H9 (cell line): ENCODE results near the gene GAREM1. TPM values are rescaled to one million over a fixed set of nuclear protein-coding genes. Genes with fewer than 3 reads are reported as not detected.

ENCODE experiments used
- DNase-seq: peaks from one replicate; pipeline ENCODE4 v3.0.0-alpha.2; 2017
- H2AFZ ChIP-seq: one replicate; pipeline ENCODE4 v1.6.1; 2013; ENCODE audit warnings: mild to moderate bottlenecking, low read length, control low read depth, moderate library complexity
- H2AK5ac ChIP-seq: 2 replicates; pipeline ENCODE4 v1.6.1; 2013; ENCODE audit warnings: low read length, control low read depth, mixed read lengths; ENCODE audit not compliant: insufficient read length
- H2BK120ac ChIP-seq: one replicate; pipeline ENCODE4 v1.6.1; 2013; ENCODE audit warnings: low read depth, mild to moderate bottlenecking, low read length, control low read depth, inconsistent platforms; ENCODE audit not compliant: poor library complexity, severe bottlenecking
- H2BK12ac ChIP-seq: 2 replicates; pipeline ENCODE4 v1.6.1; 2013; ENCODE audit warnings: low read length, control low read depth, mixed read lengths, low read depth; ENCODE audit not compliant: insufficient read length
- H2BK15ac ChIP-seq: 2 replicates; pipeline ENCODE4 v1.6.1; 2013; ENCODE audit warnings: low read depth, low read length, control low read depth
- H2BK20ac ChIP-seq: one replicate; pipeline ENCODE4 v1.6.1; 2013; ENCODE audit warnings: low read depth, mild to moderate bottlenecking, low read length, control low read depth, inconsistent platforms; ENCODE audit not compliant: poor library complexity, severe bottlenecking
- H2BK5ac ChIP-seq: 2 replicates; pipeline ENCODE4 v1.6.1; 2013; ENCODE audit warnings: low read length, control low read depth, mixed read lengths; ENCODE audit not compliant: insufficient read length
- H3K14ac ChIP-seq: 2 replicates; pipeline ENCODE4 v1.6.1; 2013; ENCODE audit warnings: low read length, control low read depth; ENCODE audit not compliant: insufficient read depth
- H3K18ac ChIP-seq: 2 replicates; pipeline ENCODE4 v1.6.1; 2013; ENCODE audit warnings: low read depth, mild to moderate bottlenecking, mixed read lengths, low read length, control low read depth; ENCODE audit not compliant: insufficient read length
- H3K23ac ChIP-seq: 2 replicates; pipeline ENCODE4 v1.6.1; 2013; ENCODE audit warnings: low read length, control low read depth, mixed read lengths, low read depth; ENCODE audit not compliant: insufficient read length
- H3K23me2 ChIP-seq: 2 replicates; pipeline ENCODE4 v1.6.1; 2013; ENCODE audit warnings: low read depth, mild to moderate bottlenecking, mixed read lengths, low read length, control low read depth; ENCODE audit not compliant: insufficient read length, poor library complexity, severe bottlenecking
- H3K27ac ChIP-seq: 2 replicates; pipeline ENCODE4 v1.5.1; 2013; ENCODE audit warnings: low read length, control low read depth, mixed read lengths, low read depth; ENCODE audit not compliant: insufficient read length
- H3K27me3 ChIP-seq: 2 replicates; pipeline ENCODE4 v1.6.1; 2013; ENCODE audit warnings: low read length, control low read depth, inconsistent platforms; ENCODE audit not compliant: insufficient read depth
- H3K4ac ChIP-seq: 2 replicates; pipeline ENCODE4 v1.6.1; 2013; ENCODE audit warnings: low read depth, mild to moderate bottlenecking, control low read depth, inconsistent platforms, low read length, moderate library complexity
- H3K4me1 ChIP-seq: 2 replicates; pipeline ENCODE4 v1.6.1; 2013; ENCODE audit warnings: low read length, control low read depth, inconsistent platforms; ENCODE audit not compliant: insufficient read depth
- H3K4me2 ChIP-seq: 2 replicates; pipeline ENCODE4 v1.6.1; 2013; ENCODE audit warnings: low read length, control low read depth, mixed read lengths; ENCODE audit not compliant: insufficient read length, insufficient read depth
- H3K56ac ChIP-seq: 2 replicates; pipeline ENCODE4 v1.6.1; 2013; ENCODE audit warnings: low read depth, mild to moderate bottlenecking, mixed read lengths, low read length, control low read depth; ENCODE audit not compliant: insufficient read length
- H3K79me1 ChIP-seq: 2 replicates; pipeline ENCODE4 v1.6.1; 2013; ENCODE audit warnings: low read depth, mild to moderate bottlenecking, moderate library complexity, low read length, control low read depth, inconsistent platforms; ENCODE audit not compliant: insufficient read depth, poor library complexity, severe bottlenecking
- H3K79me2 ChIP-seq: 2 replicates; pipeline ENCODE4 v1.6.1; 2013; ENCODE audit warnings: low read length, control low read depth, inconsistent platforms; ENCODE audit not compliant: insufficient read depth
- H3K9ac ChIP-seq: 2 replicates; pipeline ENCODE4 v1.6.1; 2013; ENCODE audit warnings: low read length, control low read depth, mixed read lengths; ENCODE audit not compliant: insufficient read length; ENCODE audit errors: extremely low read depth
- H3K9me3 ChIP-seq: one replicate; pipeline ENCODE4 v1.6.1; 2013; ENCODE audit warnings: low read depth, low read length, inconsistent platforms; ENCODE audit not compliant: control insufficient read depth
- H3T11ph ChIP-seq: one replicate; pipeline ENCODE4 v1.6.1; 2013; ENCODE audit warnings: mild to moderate bottlenecking, low read length, control low read depth, inconsistent platforms
- H4K20me1 ChIP-seq: one replicate; pipeline ENCODE4 v1.6.1; 2013; ENCODE audit not compliant: control insufficient read depth, insufficient read length, insufficient read depth
- H4K5ac ChIP-seq: 2 replicates; pipeline ENCODE4 v1.6.1; 2013; ENCODE audit warnings: low read depth, mild to moderate bottlenecking, mixed read lengths, low read length, control low read depth; ENCODE audit not compliant: insufficient read length
- H4K8ac ChIP-seq: replicated peaks from 2 replicates; pipeline ENCODE4 v1.6.1; 2013; ENCODE audit warnings: low read length, control low read depth, mixed read lengths, low read depth; ENCODE audit not compliant: insufficient read length
- H4K91ac ChIP-seq: 2 replicates; pipeline ENCODE4 v1.6.1; 2013; ENCODE audit warnings: low read depth, mild to moderate bottlenecking, moderate library complexity, mixed read lengths, low read length, control low read depth; ENCODE audit not compliant: insufficient read length
- H3K27ac Mint-ChIP-seq, 3 experiments: 2 replicates in 2 of 3; 3 replicates in 1 of 3; pipeline ENCODE4 v1.8.0; 2020 to 2021; ENCODE audit warnings: mixed read lengths in 3 of 3, mild to moderate bottlenecking in 1 of 3, moderate library complexity in 1 of 3
- H3K27me3 Mint-ChIP-seq: 2 replicates; pipeline ENCODE4 v1.8.0; 2021; ENCODE audit warnings: low read depth, mild to moderate bottlenecking, moderate library complexity, mixed read lengths
- H3K36me3 Mint-ChIP-seq, 3 experiments: 2 replicates in 2 of 3; 3 replicates in 1 of 3; pipeline ENCODE4 v1.8.0; 2020 to 2021; ENCODE audit warnings: low read depth in 3 of 3, mixed read lengths in 3 of 3; ENCODE audit not compliant: insufficient read depth in 1 of 3
- H3K4me1 Mint-ChIP-seq, 2 experiments: 2 replicates each; pipeline ENCODE4 v1.8.0; 2020; ENCODE audit warnings: mixed read lengths in 2 of 2
- H3K4me3 Mint-ChIP-seq, 2 experiments: 2 replicates in 1 of 2; 3 replicates in 1 of 2; pipeline ENCODE4 v1.8.0; 2020 to 2021; ENCODE audit warnings: mild to moderate bottlenecking in 2 of 2, mixed read lengths in 2 of 2, moderate library complexity in 1 of 2
- H3K9me3 Mint-ChIP-seq, 2 experiments: 2 replicates in 1 of 2; 3 replicates in 1 of 2; pipeline ENCODE4 v1.8.0; 2020; ENCODE audit warnings: mild to moderate bottlenecking in 2 of 2, mixed read lengths in 2 of 2, moderate library complexity in 1 of 2
- WGBS: extraction: QIAGEN DNeasy Blood & Tissue Kit; methylation state at CpG from one replicate; pipeline ENCODE4 v1.1.7; 2013; ENCODE audit warnings: missing lambda C conversion rate, low lambda C conversion rate, mixed read lengths; ENCODE audit not compliant: insufficient read length; ENCODE audit errors: extremely low coverage; 5-methylcytosine and 5-hydroxymethylcytosine counted together
- total RNA-seq: library from RNA; stranded (reverse); gene quantifications from 2 replicates; pipeline ENCODE4 v1.2.1, GENCODE V29; 2021
- TF ChIP-seq, protein P1 (sequence below): fragments of 200-600 bp; sonication (generic); conservative IDR thresholded peaks from 3 replicates; pipeline ENCODE4 v1.8.0; 2021; ENCODE audit warnings: antibody characterized with exemption, mild to moderate bottlenecking

The GAREM1 gene
- total RNA-seq, 1 experiment from 2014 or later: 4.4 TPM

DNA sequence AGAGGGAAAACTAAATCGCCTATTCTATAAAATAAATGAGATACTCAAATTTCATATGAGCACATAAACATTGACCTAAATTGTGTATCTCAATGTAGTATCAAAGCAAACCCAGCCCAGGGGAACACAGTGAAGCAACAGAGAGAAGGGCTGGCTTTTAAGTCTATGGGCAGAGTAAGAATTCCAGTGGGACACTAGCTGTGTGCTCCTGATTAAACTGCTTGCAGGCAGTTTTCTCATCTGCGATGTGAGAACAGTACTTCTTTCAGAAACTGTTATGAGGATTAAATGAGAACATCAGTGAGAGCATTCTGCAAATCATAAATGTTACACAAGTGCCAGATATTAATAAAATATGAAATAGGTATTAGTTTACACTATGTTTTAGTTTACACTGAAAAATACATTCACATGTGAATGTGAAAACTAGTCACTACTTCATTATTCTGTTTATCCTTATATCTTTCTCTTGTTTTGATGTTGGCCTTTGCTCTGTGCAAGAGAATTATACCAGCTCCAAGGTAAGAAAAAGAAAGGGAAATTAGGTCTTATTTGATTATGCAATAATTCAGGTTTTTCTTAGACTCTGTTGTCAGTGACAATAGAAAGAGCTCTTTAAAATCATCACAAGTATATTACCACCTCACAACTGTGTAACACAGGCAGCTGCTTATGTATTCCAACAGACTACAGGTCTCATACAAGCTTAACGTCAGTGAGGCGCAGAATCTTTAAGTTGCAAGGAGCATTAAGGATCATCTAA, 47.5 kb downstream of the GAREM1 start:
- H3K9me3 Mint-ChIP-seq: no peaks in the 10 kb centered on the region
- no peaks in the 10 kb centered on the region for H4K20me1 ChIP-seq
- H2BK20ac ChIP-seq: no peak overlapping the region
- H3K27ac ChIP-seq: no peak overlapping the region
- no peak overlapping the region for H2BK15ac ChIP-seq
- H4K8ac ChIP-seq: no peak overlapping the region
- no peaks in the 10 kb centered on the region for H3K27me3 ChIP-seq
- H3K14ac ChIP-seq: no peak overlapping the region
- no peak overlapping the region for H2AK5ac ChIP-seq
- no peaks in the 10 kb centered on the region; the same call in 1 of the 2 replicates for H3K4me1 ChIP-seq
- H3T11ph ChIP-seq: no peak overlapping the region
- no peak overlapping the region for H3K4me3 Mint-ChIP-seq
- no peaks in the 10 kb centered on the region for H3K27me3 Mint-ChIP-seq
- no peaks in the 10 kb centered on the region for H3K79me2 ChIP-seq
- no peak overlapping the region for H3K4ac ChIP-seq
- no peak overlapping the region for H4K91ac ChIP-seq
- no peak overlapping the region for H3K9ac ChIP-seq
- H3K36me3 Mint-ChIP-seq: no peaks in the 10 kb centered on the region
- H3K79me1 ChIP-seq: no peaks in the 10 kb centered on the region
- H3K4me1 Mint-ChIP-seq: peaks cover 10 to 12% of the 10 kb centered on the region in 2 experiments
- no peak overlapping the region for H2BK120ac ChIP-seq
- no peaks in the 10 kb centered on the region for H3K23me2 ChIP-seq
- H3K4me2 ChIP-seq: no peak overlapping the region
- H3K27ac Mint-ChIP-seq: no peak overlapping the region
- no CpG with 5 or more reads among the region's 4 CpGs for WGBS
- H3K56ac ChIP-seq: no peak overlapping the region
- no peak overlapping the region for H3K18ac ChIP-seq
- H3K23ac ChIP-seq: no peak overlapping the region
- no peak overlapping the region for H2BK5ac ChIP-seq
- no peak overlapping the region for H4K5ac ChIP-seq
- DNase-seq: no peak
- no peak overlapping the region for H2BK12ac ChIP-seq
- H3K9me3 ChIP-seq: no peaks in the 10 kb centered on the region
- TF ChIP-seq, protein P1, sequence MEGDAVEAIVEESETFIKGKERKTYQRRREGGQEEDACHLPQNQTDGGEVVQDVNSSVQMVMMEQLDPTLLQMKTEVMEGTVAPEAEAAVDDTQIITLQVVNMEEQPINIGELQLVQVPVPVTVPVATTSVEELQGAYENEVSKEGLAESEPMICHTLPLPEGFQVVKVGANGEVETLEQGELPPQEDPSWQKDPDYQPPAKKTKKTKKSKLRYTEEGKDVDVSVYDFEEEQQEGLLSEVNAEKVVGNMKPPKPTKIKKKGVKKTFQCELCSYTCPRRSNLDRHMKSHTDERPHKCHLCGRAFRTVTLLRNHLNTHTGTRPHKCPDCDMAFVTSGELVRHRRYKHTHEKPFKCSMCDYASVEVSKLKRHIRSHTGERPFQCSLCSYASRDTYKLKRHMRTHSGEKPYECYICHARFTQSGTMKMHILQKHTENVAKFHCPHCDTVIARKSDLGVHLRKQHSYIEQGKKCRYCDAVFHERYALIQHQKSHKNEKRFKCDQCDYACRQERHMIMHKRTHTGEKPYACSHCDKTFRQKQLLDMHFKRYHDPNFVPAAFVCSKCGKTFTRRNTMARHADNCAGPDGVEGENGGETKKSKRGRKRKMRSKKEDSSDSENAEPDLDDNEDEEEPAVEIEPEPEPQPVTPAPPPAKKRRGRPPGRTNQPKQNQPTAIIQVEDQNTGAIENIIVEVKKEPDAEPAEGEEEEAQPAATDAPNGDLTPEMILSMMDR: no peak
- no peak overlapping the region for H2AFZ ChIP-seq
